ENCODE measurements around the gene TRPV5.

DNA sequence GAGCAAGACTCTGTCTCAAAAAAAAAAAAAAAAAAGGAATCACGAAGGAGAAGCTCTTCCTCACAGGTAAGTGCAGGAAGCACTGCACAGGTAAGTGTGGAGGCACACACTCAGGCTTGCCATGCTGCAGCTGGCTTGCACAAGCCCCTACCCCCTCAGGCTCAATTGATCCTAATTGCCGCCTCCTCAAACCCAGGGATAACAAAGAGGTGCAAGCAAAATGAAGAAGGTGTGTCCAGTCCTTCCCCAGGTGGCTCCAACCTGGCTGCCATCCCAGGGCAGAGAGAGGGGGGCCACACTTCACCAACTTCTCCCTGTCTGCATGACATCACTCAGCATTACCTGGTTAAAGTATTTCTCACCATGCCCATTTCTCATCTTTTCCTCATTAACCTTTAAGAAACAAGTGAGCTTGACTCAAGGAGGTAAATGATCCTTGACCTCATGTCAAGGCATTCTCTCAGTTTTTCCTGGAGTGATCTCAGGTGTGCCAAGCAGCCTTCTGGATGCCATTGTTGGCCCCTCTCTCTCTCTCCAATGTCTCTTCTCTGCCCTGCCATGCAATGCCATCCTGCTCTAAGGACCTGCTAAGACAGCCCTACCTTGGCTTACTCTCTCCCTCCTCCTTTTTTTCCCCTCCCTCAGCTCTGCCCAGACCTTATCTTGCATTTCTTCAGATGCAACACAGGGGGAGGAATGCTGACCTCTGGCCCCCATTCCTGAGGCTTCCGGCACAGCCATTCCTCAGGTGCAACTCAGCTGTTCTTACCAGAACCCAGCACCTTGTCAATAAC is 35.0 kb downstream of the TRPV5 start:
- TF ChIP-seq, protein P1, sequence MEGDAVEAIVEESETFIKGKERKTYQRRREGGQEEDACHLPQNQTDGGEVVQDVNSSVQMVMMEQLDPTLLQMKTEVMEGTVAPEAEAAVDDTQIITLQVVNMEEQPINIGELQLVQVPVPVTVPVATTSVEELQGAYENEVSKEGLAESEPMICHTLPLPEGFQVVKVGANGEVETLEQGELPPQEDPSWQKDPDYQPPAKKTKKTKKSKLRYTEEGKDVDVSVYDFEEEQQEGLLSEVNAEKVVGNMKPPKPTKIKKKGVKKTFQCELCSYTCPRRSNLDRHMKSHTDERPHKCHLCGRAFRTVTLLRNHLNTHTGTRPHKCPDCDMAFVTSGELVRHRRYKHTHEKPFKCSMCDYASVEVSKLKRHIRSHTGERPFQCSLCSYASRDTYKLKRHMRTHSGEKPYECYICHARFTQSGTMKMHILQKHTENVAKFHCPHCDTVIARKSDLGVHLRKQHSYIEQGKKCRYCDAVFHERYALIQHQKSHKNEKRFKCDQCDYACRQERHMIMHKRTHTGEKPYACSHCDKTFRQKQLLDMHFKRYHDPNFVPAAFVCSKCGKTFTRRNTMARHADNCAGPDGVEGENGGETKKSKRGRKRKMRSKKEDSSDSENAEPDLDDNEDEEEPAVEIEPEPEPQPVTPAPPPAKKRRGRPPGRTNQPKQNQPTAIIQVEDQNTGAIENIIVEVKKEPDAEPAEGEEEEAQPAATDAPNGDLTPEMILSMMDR (IDR thresholded peaks at IDR 0.05) = no peak
- TF ChIP-seq POLR2A (IDR thresholded peaks at IDR 0.05) = no peak

All from body of pancreas (tissue), 4 donors.